ENCODE measurements around the gene FOXK1.
A peak's percentile ranks its signal among the peaks of the same experiment; 100 is the strongest.

The FOXK1 gene

DNA sequence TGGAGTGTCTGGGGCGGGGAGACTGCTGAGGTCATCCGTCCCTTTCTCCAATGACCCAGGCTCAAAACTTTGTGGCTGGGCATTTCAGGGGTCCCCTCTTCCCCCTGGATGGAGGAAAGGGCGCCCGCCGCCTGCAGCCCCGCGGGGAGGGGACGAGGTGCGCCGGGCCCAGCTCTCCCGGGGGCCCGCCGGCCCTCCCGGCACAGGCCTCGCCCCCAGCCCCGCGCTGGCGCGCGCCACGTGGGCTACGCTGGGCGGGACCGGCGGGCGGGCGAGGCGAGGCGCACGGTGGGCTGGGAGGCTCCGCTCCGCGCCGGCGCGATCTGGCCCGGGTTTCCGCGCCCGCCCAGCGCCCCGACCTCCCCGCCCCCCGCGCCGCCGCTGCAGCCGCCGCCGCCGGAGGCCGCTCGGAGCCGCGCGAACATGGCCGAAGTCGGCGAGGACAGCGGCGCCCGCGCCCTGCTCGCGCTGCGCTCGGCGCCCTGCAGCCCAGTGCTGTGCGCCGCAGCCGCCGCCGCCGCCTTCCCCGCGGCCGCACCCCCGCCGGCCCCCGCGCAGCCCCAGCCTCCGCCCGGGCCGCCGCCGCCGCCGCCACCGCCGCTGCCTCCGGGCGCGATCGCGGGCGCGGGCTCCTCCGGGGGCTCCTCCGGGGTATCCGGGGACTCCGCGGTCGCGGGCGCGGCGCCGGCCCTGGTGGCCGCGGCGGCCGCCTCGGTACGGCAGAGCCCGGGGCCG, at the start of gene FOXK1:
TSS of gene FOXK1 (plus strand) at position 410 of the 735 bp plus-strand sequence. CDS start at position 424, 14 bp downstream.
- no peak for DNase-seq (ENCODE audit: low read depth)
- TF ChIP-seq, protein P1, sequence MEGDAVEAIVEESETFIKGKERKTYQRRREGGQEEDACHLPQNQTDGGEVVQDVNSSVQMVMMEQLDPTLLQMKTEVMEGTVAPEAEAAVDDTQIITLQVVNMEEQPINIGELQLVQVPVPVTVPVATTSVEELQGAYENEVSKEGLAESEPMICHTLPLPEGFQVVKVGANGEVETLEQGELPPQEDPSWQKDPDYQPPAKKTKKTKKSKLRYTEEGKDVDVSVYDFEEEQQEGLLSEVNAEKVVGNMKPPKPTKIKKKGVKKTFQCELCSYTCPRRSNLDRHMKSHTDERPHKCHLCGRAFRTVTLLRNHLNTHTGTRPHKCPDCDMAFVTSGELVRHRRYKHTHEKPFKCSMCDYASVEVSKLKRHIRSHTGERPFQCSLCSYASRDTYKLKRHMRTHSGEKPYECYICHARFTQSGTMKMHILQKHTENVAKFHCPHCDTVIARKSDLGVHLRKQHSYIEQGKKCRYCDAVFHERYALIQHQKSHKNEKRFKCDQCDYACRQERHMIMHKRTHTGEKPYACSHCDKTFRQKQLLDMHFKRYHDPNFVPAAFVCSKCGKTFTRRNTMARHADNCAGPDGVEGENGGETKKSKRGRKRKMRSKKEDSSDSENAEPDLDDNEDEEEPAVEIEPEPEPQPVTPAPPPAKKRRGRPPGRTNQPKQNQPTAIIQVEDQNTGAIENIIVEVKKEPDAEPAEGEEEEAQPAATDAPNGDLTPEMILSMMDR (IDR thresholded peaks at IDR 0.05; ENCODE audit: low read depth, low read length, missing control alignments): no peak

DNA sequence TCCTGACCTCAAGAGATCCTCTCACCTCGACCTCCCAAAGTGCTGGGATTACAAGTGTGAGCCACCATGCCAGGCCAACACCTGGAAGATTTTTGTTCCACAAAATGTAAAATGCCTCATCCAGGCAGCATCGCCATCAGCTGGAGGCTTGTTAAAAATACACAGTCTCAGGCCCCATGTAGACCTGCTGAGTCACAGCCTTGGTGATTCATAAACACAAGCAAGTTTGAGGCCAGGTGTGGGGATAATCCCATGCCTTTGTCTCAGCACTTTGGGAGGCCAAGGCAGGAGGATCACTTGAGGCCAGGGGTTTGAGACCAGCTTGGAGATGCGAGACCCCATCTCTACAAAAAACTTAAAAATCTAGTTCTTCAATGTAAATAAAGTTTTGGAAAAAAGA, 49.1 kb upstream of the FOXK1 start:
- DNase-seq (ENCODE audit: low read depth): no peak
- TF ChIP-seq, protein P1 (IDR thresholded peaks at IDR 0.05; ENCODE audit: low read depth, low read length, missing control alignments): no peak
- H3K4me3 ChIP-seq (ENCODE audit: low read depth, low read length): no peak overlapping the region

More for the DNA sequence above, at the start of gene FOXK1:
- peak within 1 kb of the TSS; percentile 94 for H3K4me3 ChIP-seq (ENCODE audit: low read depth, low read length)

DNA sequence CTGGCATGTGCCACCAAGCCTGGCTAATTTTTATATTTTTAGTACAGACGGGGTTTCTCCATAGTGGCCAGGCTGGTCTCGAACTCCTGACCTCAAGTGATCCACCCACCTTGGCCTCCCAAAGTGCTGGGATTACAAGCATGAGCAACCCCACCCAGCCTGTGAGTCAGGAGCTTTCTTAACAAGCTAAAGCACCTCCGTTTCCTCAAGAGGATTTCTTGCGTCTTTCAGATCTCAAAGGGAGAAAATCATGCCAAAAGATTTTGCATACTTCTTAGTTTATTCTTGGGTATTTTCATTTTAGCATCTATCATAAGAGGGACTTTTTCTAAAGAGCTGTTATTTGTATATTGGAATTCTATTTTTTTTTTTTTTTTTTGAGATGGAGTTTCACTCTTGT, 47.9 kb upstream of the FOXK1 start:
- H3K4me3 ChIP-seq (ENCODE audit: low read depth, low read length): no peak overlapping the region
- TF ChIP-seq, protein P1 (IDR thresholded peaks at IDR 0.05; ENCODE audit: low read depth, low read length, missing control alignments): no peak
- no peak for DNase-seq (ENCODE audit: low read depth)

DNA sequence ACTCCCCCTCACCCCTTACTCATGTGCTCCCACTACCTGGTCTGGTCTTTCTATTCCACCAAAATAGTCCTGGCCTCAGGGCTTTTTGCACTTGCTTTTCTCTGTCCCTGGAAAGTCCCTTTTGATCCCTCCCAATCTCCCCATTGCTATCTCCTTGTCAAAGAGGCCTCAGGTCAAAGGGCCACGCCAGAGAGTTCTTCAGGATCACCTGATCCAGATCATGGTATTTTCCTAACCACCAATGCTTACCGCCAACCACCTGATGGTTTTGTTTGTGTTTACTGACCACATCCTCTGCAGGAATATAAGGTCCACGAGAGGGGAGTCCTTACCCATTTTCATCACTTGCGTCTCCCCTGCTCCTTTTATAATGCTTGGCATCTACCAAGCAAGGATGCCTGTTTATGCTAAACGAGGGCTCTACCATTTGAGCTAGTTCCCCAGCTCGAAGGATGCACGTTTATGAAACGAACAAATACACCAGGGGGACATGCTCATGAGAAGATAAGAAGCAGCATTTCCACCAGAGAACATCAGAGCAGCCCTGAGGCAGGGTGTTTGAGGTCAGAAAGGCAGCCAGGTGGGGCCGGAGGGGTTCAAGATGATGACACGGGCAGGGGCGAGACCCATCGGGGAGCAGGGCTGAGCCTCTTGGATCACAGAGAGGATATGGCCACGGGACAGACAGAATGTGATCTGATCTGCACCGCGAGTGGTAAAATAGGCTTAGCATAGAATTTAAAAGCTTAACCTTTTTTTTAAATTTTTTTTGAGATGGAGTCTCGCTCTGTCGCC, 43.1 kb upstream of the FOXK1 start:
- no peak for DNase-seq (ENCODE audit: low read depth)
- no peak overlapping the region for H3K4me3 ChIP-seq (ENCODE audit: low read depth, low read length)
- TF ChIP-seq, protein P1 (IDR thresholded peaks at IDR 0.05; ENCODE audit: low read depth, low read length, missing control alignments): no peak

DNA sequence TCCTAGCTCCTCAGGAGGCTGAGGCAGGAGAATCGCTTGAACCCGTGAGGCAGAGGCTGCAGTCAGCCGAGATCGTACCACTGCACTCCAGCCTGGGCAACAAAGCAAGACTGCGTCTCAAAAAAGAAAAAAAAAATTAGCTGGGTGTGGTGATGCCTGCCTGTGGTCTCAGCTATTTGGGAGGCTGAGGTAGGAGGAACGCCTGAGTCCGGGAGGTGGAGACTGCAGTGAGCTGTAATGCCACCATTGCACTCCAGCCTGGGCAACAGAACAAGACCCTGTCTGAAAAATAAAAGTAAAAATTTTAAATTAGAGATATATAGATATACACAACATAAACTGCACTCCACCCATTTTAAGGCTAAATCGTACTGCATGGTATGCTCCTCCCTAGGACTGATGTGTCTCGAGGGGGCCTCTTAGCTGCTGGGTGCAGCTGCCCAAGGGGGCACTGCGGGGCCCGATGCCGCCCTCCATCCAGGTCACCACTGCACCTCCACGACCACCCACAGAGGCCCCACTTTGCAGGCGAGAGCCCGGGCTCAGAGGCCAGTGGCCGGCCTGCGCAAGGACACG, 40.9 kb upstream of the FOXK1 start:
- TF ChIP-seq, protein P1 (IDR thresholded peaks at IDR 0.05; ENCODE audit: low read depth, low read length, missing control alignments): no peak
- DNase-seq (ENCODE audit: low read depth): no peak

DNA sequence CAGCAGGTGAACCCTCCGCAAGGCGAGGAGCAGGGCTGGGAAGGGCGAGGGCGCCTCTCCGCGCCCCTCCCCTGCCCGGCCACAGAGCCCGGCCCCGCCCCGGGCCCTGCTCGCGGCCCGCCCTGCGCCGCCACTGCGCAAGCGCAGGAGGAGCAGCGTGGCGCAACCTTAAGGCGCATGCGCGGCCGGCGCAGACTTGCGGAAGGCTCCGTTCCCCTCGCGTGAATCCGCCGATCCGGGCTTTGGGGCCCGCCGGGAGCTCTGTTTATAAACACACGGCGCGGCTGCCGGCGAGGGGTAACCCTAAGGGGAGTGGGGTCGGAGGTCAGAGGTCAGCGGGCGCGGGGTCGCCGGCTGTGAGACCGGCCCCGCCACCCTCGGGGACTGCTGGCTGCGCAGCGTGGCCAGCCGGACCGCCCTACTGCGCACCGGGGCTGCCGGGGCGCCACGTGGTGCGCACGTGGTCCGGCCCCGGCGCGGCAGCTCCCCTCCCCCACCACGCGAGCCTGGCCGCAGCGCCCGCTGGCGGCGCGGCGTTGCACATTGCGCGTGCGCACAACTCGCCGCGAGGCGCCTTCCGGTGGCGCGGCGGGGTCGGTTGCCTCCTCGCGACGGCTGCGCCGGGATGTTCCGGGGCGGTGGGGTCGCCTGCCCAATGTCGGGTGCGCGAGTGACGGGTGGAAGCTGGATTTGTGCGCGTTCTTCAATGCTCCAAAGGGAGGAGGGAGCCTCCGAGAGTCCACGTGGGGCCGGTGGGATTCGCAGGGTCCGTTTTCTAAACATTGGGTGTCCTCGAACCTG, 40.2 kb upstream of the FOXK1 start:
- TF ChIP-seq, protein P1 (IDR thresholded peaks at IDR 0.05; ENCODE audit: low read depth, low read length, missing control alignments): peak; percentile 59
- peak; percentile 71 for DNase-seq (ENCODE audit: low read depth)
- peak overlapping the region; percentile 70 for H3K4me3 ChIP-seq (ENCODE audit: low read depth, low read length)

More for the DNA sequence above, 40.9 kb upstream of the FOXK1 start:
- peak overlapping the region; percentile 70 for H3K4me3 ChIP-seq (ENCODE audit: low read depth, low read length)
